Effector memory CD4-positive, alpha-beta T cell (primary cell): ENCODE results near the gene LGI4.

Experiments used
- DNase-seq, 3 donors: peaks; one replicate each; pipeline ENCODE4 v3.0.0-alpha.2; 2020
- H3K27ac ChIP-seq: 2 replicates; pipeline ENCODE4 v1.7.0; 2013; ENCODE audit warnings: mild to moderate bottlenecking, low read length, moderate library complexity; ENCODE audit not compliant: insufficient read depth, poor library complexity, severe bottlenecking
- H3K27me3 ChIP-seq: replicated peaks from 2 replicates; pipeline ENCODE4 v1.7.0; 2013; ENCODE audit warnings: mild to moderate bottlenecking, low read length; ENCODE audit not compliant: insufficient read depth, control insufficient read depth, poor library complexity, severe bottlenecking
- H3K36me3 ChIP-seq: 2 replicates; pipeline ENCODE4 v1.7.0; 2013; ENCODE audit warnings: mild to moderate bottlenecking, low read length, moderate library complexity; ENCODE audit not compliant: control insufficient read depth, insufficient read depth
- H3K4me1 ChIP-seq: 2 replicates; pipeline ENCODE4 v1.7.0; 2013; ENCODE audit warnings: low read length, mild to moderate bottlenecking; ENCODE audit not compliant: control insufficient read depth, insufficient read depth, poor library complexity, severe bottlenecking
- H3K4me3 ChIP-seq: 2 replicates; pipeline ENCODE4 v1.7.0; 2013; ENCODE audit warnings: low read length, low read depth, mild to moderate bottlenecking; ENCODE audit not compliant: insufficient read depth, poor library complexity, severe bottlenecking
- H3K9me3 ChIP-seq: 2 replicates; pipeline ENCODE4 v1.7.0; 2013; ENCODE audit warnings: mild to moderate bottlenecking, low read length, moderate library complexity; ENCODE audit not compliant: control insufficient read depth

The LGI4 gene

GRCh38 chr19:35117116-35117515 lies 17.7 kb downstream of the LGI4 start:
- no peak for DNase-seq
- Histone ChIP-seq H3K9me3 (no peaks in the 10 kb centered on the region), H3K27me3 (peaks cover 3% of the 10 kb centered on the region), H3K4me1 (peaks cover 7% of the 10 kb centered on the region), H3K4me3 (no peak overlapping the region), H3K36me3 (no peaks in the 10 kb centered on the region), H3K27ac (no peak overlapping the region)

DNA sequence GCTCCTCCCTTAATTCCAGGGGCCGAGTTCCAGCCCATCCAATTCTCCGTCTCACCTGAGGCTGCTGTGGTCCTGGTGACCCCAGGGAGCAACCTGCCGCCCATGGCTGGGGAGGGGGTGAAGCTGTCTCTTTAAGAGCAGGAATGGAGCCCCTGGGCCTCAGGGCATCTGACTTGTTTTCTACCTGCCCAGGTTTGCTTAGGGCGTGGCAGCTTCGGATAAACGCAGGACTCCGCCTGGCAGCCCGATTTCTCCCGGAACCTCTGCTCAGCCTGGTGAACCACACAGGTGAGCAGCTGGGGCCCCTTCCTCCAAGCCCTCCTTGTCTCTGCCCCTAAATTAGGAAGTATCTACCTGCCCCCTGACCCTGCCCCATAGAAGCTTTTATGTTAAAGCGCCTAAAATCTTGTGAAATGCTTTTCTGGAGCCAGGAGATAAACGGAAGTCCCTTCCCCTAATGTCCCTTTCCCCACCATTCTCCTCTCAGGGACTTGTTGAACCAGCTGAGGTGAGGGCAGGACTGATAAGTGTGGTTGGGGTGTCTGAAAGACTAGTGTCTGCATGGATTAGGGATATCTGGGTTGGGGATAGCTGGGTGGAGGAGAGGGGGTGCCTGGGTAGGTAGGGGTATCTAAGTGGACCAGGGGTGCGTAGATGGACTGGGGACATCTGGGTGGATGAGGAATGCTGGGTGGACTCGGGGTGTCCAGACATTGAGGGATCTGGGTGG lies 18.6 kb downstream of the LGI4 start:
- no peaks in the 10 kb centered on the region for H3K36me3 ChIP-seq
- no peaks in the 10 kb centered on the region for H3K9me3 ChIP-seq
- DNase-seq, result no peak
- peaks cover 3% of the 10 kb centered on the region for H3K27me3 ChIP-seq
- peaks cover 7% of the 10 kb centered on the region for H3K4me1 ChIP-seq
- H3K27ac ChIP-seq, result no peak overlapping the region
- H3K4me3 ChIP-seq, result no peak overlapping the region

GRCh38 chr19:35115177-35115951 lies 19.5 kb downstream of the LGI4 start, which contains the start of gene FXYD3:
TSS of gene FXYD3 (plus strand) at chr19:35115823. CDS start at chr19:35119377, 3,554 bp downstream.
- peaks cover 3% of the 10 kb centered on the region for H3K27me3 ChIP-seq
- no peak for DNase-seq
- H3K4me1 ChIP-seq, result peaks cover 7% of the 10 kb centered on the region
- H3K4me3 ChIP-seq, result no peak within 1 kb of the TSS
- no peaks in the 10 kb centered on the region for H3K36me3 ChIP-seq
- H3K27ac ChIP-seq, result no peak within 1 kb of the TSS
- H3K9me3 ChIP-seq, result no peaks in the 10 kb centered on the region

GRCh38 chr19:35114353-35115176 lies 20.3 kb downstream of the LGI4 start:
- Histone ChIP-seq H3K36me3 (no peaks in the 10 kb centered on the region), H3K4me1 (peaks cover 7% of the 10 kb centered on the region), H3K9me3 (no peaks in the 10 kb centered on the region), H3K27me3 (peaks cover 3% of the 10 kb centered on the region), H3K27ac (no peak overlapping the region), H3K4me3 (no peak overlapping the region)
- peak; percentile 32 to 43 (median 40) for DNase-seq

DNA sequence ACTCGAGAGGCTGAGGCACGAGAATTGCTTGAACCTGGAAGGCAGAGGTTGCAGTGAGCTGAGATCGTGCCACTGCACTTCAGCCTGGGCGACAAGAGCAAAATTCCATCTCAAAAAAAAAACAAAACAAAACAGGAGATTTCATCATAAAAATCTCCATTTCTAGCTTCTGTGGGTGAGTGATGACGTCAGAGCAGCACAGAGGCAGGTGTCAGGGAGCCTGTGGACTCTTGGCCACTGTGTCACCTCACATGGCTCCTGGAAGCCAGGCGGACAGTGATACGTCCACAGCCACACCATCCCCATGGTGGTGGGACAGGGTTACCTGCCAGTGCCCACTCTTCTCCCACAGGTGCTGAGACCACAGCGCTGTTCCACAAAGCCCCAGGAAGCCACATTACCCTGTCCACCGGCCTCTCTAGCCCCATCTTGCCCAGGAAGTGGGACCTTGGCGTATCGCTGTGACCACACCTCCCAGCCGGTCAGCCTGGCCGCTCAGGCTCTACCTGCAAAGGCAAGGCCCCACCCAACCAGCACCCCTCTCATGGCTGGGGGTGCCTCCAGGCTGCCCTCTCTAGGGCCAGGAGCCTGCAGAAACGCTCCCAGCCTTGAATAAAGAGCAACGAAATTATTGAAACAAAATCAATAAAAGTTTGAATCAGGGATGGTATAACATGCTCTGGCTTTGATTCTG lies 21.7 kb downstream of the LGI4 start:
- DNase-seq, result no peak
- H3K27me3 ChIP-seq, result peaks cover 3% of the 10 kb centered on the region
- no peaks in the 10 kb centered on the region for H3K9me3 ChIP-seq
- H3K36me3 ChIP-seq, result no peaks in the 10 kb centered on the region
- H3K27ac ChIP-seq, result no peak overlapping the region
- H3K4me1 ChIP-seq, result peaks cover 7% of the 10 kb centered on the region
- H3K4me3 ChIP-seq, result no peak overlapping the region

GRCh38 chr19:35110974-35111373 lies 23.9 kb downstream of the LGI4 start:
- Histone ChIP-seq H3K36me3 (no peaks in the 10 kb centered on the region), H3K4me3 (no peak overlapping the region), H3K27ac (no peak overlapping the region), H3K27me3 (peaks cover 3% of the 10 kb centered on the region), H3K9me3 (no peaks in the 10 kb centered on the region), H3K4me1 (peaks cover 7% of the 10 kb centered on the region)
- DNase-seq, result no peak

GRCh38 chr19:35109395-35110112 lies 25.3 kb downstream of the LGI4 start:
- no peak overlapping the region for H3K4me3 ChIP-seq
- peaks cover 3% of the 10 kb centered on the region for H3K4me1 ChIP-seq
- DNase-seq, result no peak
- no peak overlapping the region for H3K27ac ChIP-seq
- no peaks in the 10 kb centered on the region for H3K9me3 ChIP-seq
- no peaks in the 10 kb centered on the region for H3K36me3 ChIP-seq
- H3K27me3 ChIP-seq, result peaks cover 3% of the 10 kb centered on the region

DNA sequence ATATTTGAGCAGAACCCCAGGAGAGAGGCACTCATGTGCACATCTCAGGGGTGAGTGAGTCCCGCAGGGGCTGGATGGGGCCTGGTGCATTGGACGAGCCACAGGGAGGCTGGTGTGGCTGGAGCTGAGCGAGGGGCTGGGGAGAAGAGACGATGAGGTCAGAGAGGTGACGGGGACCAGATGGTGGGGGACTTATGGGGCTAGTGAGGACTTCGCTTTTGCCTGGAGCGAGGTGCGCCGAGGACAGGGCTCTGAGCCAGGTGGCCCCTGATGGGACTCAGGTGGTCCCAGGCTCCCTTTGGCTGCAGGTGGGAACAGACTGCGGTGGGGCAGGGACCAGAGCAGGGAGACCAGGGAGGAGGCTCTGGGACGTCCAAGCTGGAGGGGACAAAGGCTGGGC lies 26.1 kb downstream of the LGI4 start:
- no peak overlapping the region for H3K27ac ChIP-seq
- no peaks in the 10 kb centered on the region for H3K36me3 ChIP-seq
- H3K4me1 ChIP-seq, result no peaks in the 10 kb centered on the region
- H3K9me3 ChIP-seq, result no peaks in the 10 kb centered on the region
- H3K27me3 ChIP-seq, result no peaks in the 10 kb centered on the region
- no peak for DNase-seq
- no peak overlapping the region for H3K4me3 ChIP-seq

GRCh38 chr19:35107545-35107944 lies 27.3 kb downstream of the LGI4 start:
- Histone ChIP-seq H3K4me3 (no peak overlapping the region), H3K27me3 (no peaks in the 10 kb centered on the region), H3K36me3 (no peaks in the 10 kb centered on the region), H3K9me3 (no peaks in the 10 kb centered on the region), H3K27ac (no peak overlapping the region), H3K4me1 (no peaks in the 10 kb centered on the region)
- no peak for DNase-seq
